Neural cell (in vitro differentiated cells): ENCODE measurements around the gene PABPN1L. TPM values are rescaled to one million over a fixed set of nuclear protein-coding genes. Genes with fewer than 3 reads are reported as not detected.

ENCODE experiments used
- H2AFZ ChIP-seq: fragments of 200-600, 300-800 bp; sonication (generic), shearing (Covaris generic); 2 replicates; pipeline ENCODE4 v1.6.0; 2014; ENCODE audit warnings: low read depth, mild to moderate bottlenecking, antibody characterized with exemption, low read length, moderate library complexity
- H3F3A ChIP-seq: fragments of 200-600 bp; shearing (Covaris generic); 2 replicates; pipeline ENCODE4 v1.6.1; 2016; ENCODE audit warnings: mild to moderate bottlenecking, moderate library complexity, mixed read lengths, antibody characterized with exemption, low read length; ENCODE audit not compliant: insufficient read depth, poor library complexity, severe bottlenecking
- H3K27ac ChIP-seq: fragments of 200-600, 300-800 bp; sonication (generic), shearing (Covaris generic); 2 replicates; pipeline ENCODE4 v1.5.1; 2014; ENCODE audit warnings: mild to moderate bottlenecking, low read length, moderate library complexity
- H3K27me3 ChIP-seq: fragments of 300-800, 200-600 bp; sonication (generic), shearing (Covaris generic); 2 replicates; pipeline ENCODE4 v1.6.0; 2014; ENCODE audit warnings: mild to moderate bottlenecking, low read depth, low read length, moderate library complexity; ENCODE audit not compliant: insufficient read depth
- H3K36me3 ChIP-seq: fragments of 300-800, 200-600 bp; sonication (generic), shearing (Covaris generic); 2 replicates; pipeline ENCODE4 v1.5.1; 2014; ENCODE audit warnings: mild to moderate bottlenecking, antibody characterized with exemption, low read length, moderate library complexity; ENCODE audit not compliant: insufficient read depth
- H3K4me2 ChIP-seq: fragments of 300-800, 200-600 bp; sonication (generic), shearing (Covaris generic); 2 replicates; pipeline ENCODE4 v1.6.0; 2014; ENCODE audit warnings: mild to moderate bottlenecking, low read length
- H3K4me3 ChIP-seq: fragments of 300-800, 200-600 bp; sonication (generic), shearing (Covaris generic); 2 replicates; pipeline ENCODE4 v1.5.1; 2014; ENCODE audit warnings: mild to moderate bottlenecking, low read length, moderate library complexity
- H3K79me2 ChIP-seq: fragments of 200-600 bp; shearing (Covaris generic); replicated peaks from 2 replicates; pipeline ENCODE4 v1.6.0; 2014; ENCODE audit warnings: mild to moderate bottlenecking, low read length, moderate library complexity; ENCODE audit not compliant: insufficient read depth
- H3K9ac ChIP-seq: fragments of 300-800, 200-600 bp; sonication (generic), shearing (Covaris generic); 2 replicates; pipeline ENCODE4 v1.6.1; 2016; ENCODE audit warnings: mild to moderate bottlenecking, low read length, mixed read lengths
- H3K9me2 ChIP-seq: fragments of 200-600 bp; shearing (Covaris generic); 2 replicates; pipeline ENCODE4 v1.6.1; 2016; ENCODE audit warnings: mild to moderate bottlenecking, low read length, mixed read lengths; ENCODE audit not compliant: insufficient read depth
- H3K9me3 ChIP-seq: fragments of 200-600, 300-800 bp; sonication (generic), shearing (Covaris generic); 2 replicates; pipeline ENCODE4 v1.6.1; 2016; ENCODE audit warnings: mild to moderate bottlenecking, mixed run types, low read length, moderate library complexity, mixed read lengths
- H4K20me1 ChIP-seq: fragments of 200-600 bp; shearing (Covaris generic); 2 replicates; pipeline ENCODE4 v1.6.1; 2016; ENCODE audit warnings: mild to moderate bottlenecking, mixed run types; ENCODE audit not compliant: insufficient read depth
- EP300 ChIP-seq: fragments of 450-650 bp; conservative IDR thresholded peaks from 2 replicates; pipeline ENCODE4 v1.6.1; 2014; ENCODE audit warnings: antibody characterized with exemption, mild to moderate bottlenecking, moderate library complexity; ENCODE audit not compliant: poor library complexity, severe bottlenecking
- EZH2 ChIP-seq: fragments of 200-600, 300-800 bp; shearing (Covaris generic), sonication (generic); IDR thresholded peaks from 2 replicates; pipeline ENCODE4 v1.6.1; 2014; ENCODE audit warnings: antibody characterized with exemption, low read length, borderline replicate concordance, mild to moderate bottlenecking; ENCODE audit not compliant: insufficient read depth, poor library complexity, severe bottlenecking
- MXI1 ChIP-seq: fragments of 450-650 bp; conservative IDR thresholded peaks from 2 replicates; pipeline ENCODE4 v1.6.1; 2014; ENCODE audit warnings: antibody characterized with exemption, mild to moderate bottlenecking; ENCODE audit not compliant: poor library complexity, severe bottlenecking
- POLR2AphosphoS5 ChIP-seq: IDR thresholded peaks from 2 replicates; pipeline ENCODE4 v1.6.1; 2012
- RAD21 ChIP-seq: fragments of 450-650 bp; conservative IDR thresholded peaks from 2 replicates; pipeline ENCODE4 v1.6.1; 2014; ENCODE audit warnings: antibody characterized with exemption, mild to moderate bottlenecking, moderate library complexity
- REST ChIP-seq: IDR thresholded peaks from 2 replicates; pipeline ENCODE4 v1.6.1; 2012; ENCODE audit warnings: borderline replicate concordance
- SMC3 ChIP-seq: fragments of 450-650 bp; conservative IDR thresholded peaks from 2 replicates; pipeline ENCODE4 v1.6.1; 2014; ENCODE audit warnings: antibody characterized with exemption, mild to moderate bottlenecking, moderate library complexity; ENCODE audit not compliant: poor library complexity
- TAF1 ChIP-seq: IDR thresholded peaks from 2 replicates; pipeline ENCODE4 v1.6.1; 2012; ENCODE audit warnings: low read depth
- polyA plus RNA-seq: library from polyadenylated mRNA; depleted of rRNA; stranded (reverse); fragments of >200 nt; gene quantifications from 2 replicates; pipeline ENCODE4 v1.2.3, GENCODE V29; 2014
- TF ChIP-seq, protein P1 (sequence below): fragments of 450-650 bp; IDR thresholded peaks from 2 replicates; pipeline ENCODE4 v1.5.1; 2014; ENCODE audit warnings: antibody characterized with exemption, mild to moderate bottlenecking, moderate library complexity; ENCODE audit not compliant: poor library complexity, severe bottlenecking

Gene PABPN1L
- polyA plus RNA-seq, 1 donor from 2014 or later, result 0.20 TPM

DNA sequence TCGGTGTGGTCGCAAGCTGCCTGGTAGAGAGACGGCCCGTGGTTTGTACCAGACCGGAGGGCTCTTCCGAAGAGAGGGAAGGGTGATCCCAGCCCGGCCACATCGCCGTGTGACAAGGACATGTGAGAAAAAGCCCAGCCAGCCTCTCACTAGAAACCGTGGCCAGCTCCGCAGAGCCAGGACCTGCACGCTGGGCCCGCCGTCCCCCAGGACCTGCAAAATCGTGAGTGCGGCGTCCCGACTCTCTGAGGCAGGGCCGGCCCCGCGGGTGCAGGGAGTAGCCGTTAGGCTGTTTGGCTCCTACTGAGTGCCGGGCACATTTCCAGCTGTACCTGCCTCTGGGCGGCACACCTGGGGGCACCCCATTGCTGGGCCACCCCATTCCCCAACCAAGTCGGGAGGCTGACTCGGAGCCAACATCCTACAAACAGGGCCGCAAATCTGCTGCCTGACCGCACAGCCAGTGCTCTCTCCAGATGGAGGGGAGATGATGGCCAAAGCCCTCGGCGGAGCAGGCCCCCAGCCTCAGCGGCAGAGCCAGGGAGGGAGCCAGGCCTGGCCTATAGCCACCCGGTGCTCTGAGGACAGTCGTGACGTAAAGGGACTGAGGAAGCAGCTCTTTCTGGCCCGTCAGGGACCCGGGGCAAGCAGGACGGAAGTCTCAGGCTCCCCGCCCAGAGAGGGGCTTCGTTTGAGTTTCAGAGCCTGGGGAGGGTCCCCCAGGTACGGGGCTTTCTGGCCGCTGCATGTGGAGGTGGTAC is 33.6 kb upstream of the PABPN1L start:
- no peak overlapping the region for H3K4me3 ChIP-seq
- H3K9me3 ChIP-seq, result no peaks in the 10 kb centered on the region
- H3K9ac ChIP-seq, result no peak overlapping the region
- H3K27me3 ChIP-seq, result no peaks in the 10 kb centered on the region
- no peaks in the 10 kb centered on the region for H3F3A ChIP-seq
- no peaks in the 10 kb centered on the region for H3K36me3 ChIP-seq
- no peaks in the 10 kb centered on the region for H4K20me1 ChIP-seq
- TF ChIP-seq EZH2 (no peak), POLR2AphosphoS5 (no peak), RAD21 (no peak), MXI1 (no peak), SMC3 (no peak), EP300 (no peak), TAF1 (no peak), REST (no peak)
- TF ChIP-seq, protein P1, sequence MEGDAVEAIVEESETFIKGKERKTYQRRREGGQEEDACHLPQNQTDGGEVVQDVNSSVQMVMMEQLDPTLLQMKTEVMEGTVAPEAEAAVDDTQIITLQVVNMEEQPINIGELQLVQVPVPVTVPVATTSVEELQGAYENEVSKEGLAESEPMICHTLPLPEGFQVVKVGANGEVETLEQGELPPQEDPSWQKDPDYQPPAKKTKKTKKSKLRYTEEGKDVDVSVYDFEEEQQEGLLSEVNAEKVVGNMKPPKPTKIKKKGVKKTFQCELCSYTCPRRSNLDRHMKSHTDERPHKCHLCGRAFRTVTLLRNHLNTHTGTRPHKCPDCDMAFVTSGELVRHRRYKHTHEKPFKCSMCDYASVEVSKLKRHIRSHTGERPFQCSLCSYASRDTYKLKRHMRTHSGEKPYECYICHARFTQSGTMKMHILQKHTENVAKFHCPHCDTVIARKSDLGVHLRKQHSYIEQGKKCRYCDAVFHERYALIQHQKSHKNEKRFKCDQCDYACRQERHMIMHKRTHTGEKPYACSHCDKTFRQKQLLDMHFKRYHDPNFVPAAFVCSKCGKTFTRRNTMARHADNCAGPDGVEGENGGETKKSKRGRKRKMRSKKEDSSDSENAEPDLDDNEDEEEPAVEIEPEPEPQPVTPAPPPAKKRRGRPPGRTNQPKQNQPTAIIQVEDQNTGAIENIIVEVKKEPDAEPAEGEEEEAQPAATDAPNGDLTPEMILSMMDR, result no peak
- H3K4me2 ChIP-seq, result no peak overlapping the region
- H3K79me2 ChIP-seq, result no peaks in the 10 kb centered on the region
- no peaks in the 10 kb centered on the region for H3K9me2 ChIP-seq
- no peak overlapping the region for H2AFZ ChIP-seq
- no peak overlapping the region for H3K27ac ChIP-seq

GRCh38 chr16:88897696-88898425 is 31.4 kb upstream of the PABPN1L start:
- Histone ChIP-seq H3K27ac (no peak overlapping the region), H2AFZ (no peak overlapping the region), H3K4me3 (no peak overlapping the region), H3K79me2 (no peaks in the 10 kb centered on the region), H3K36me3 (no peaks in the 10 kb centered on the region), H3F3A (no peaks in the 10 kb centered on the region), H3K9me3 (no peaks in the 10 kb centered on the region), H3K4me2 (no peak overlapping the region), H3K9ac (no peak overlapping the region), H3K9me2 (no peaks in the 10 kb centered on the region), H3K27me3 (no peaks in the 10 kb centered on the region), H4K20me1 (no peaks in the 10 kb centered on the region)
- TF ChIP-seq, protein P1, result no peak
- no peak for TF ChIP-seq MXI1
- no peak for TF ChIP-seq TAF1
- TF ChIP-seq REST, result no peak
- no peak for TF ChIP-seq EP300
- TF ChIP-seq EZH2, result no peak
- TF ChIP-seq SMC3, result no peak
- TF ChIP-seq RAD21, result no peak
- TF ChIP-seq POLR2AphosphoS5, result no peak
